B cell (primary cell): ENCODE measurements around the gene HOXA5. TPM values are rescaled to one million over a fixed set of nuclear protein-coding genes. Genes with fewer than 3 reads are reported as not detected.

ENCODE experiments used
- ATAC-seq: fragments of 200-7000 bp; cut with Tn5 transposase; one replicate; pipeline ENCODE4 v1.10.0; 2021; ENCODE audit warnings: low read depth, mild to moderate bottlenecking, moderate number of reproducible peaks, moderate library complexity
- CTCF ChIA-PET: fragments of 350-600 bp; sonication (Branson Sonifier 250); formaldehyde crosslinking; loops from one replicate; lab custom pipeline; 2021; ENCODE audit warnings: antibody characterized with exemption, inconsistent platforms; lab: Charles Lee
- POLR2A ChIA-PET: fragments of 350-600 bp; sonication (Branson Sonifier 250); formaldehyde crosslinking; loops from one replicate; lab custom pipeline; 2021; ENCODE audit warnings: antibody characterized with exemption; lab: Charles Lee
- DNase-seq: peaks from one replicate; pipeline ENCODE4 v3.0.0; 2013
- H2AFZ ChIP-seq: 2 replicates; pipeline ENCODE4 v1.6.1; 2012; ENCODE audit warnings: mild to moderate bottlenecking, low read depth, low read length; ENCODE audit not compliant: insufficient read depth, poor library complexity, severe bottlenecking
- H3K27ac ChIP-seq, 2 donors: 1 replicate in 1 of 2; 2 replicates in 1 of 2; pipeline ENCODE4 v1.5.1; 2012 to 2013; ENCODE audit warnings: low read length in 2 of 2, mild to moderate bottlenecking in 2 of 2, moderate library complexity in 1 of 2
- H3K27me3 ChIP-seq, 4 experiments: fragments of 200-600 bp in 1 of 4; sonication (generic) in 1 of 4; replicated peaks in 1 of 4; 1 replicate in 2 of 4; 2 replicates in 2 of 4; pipeline versions ENCODE4 v1.6.1 to v1.7.0; 2013 to 2016; ENCODE audit warnings: low read length in 3 of 4, mild to moderate bottlenecking in 2 of 4, mixed read lengths in 1 of 4, moderate library complexity in 1 of 4; ENCODE audit not compliant: insufficient read depth in 4 of 4, control insufficient read depth in 3 of 4; ENCODE audit errors: control extremely low read depth in 1 of 4
- H3K36me3 ChIP-seq, 2 experiments: replicated peaks in 1 of 2; 1 replicate in 1 of 2; 2 replicates in 1 of 2; pipeline versions ENCODE4 v1.6.1 to v1.7.1; 2013; ENCODE audit warnings: low read length in 1 of 2; ENCODE audit not compliant: insufficient read depth in 2 of 2, control insufficient read depth in 1 of 2; ENCODE audit errors: control extremely low read depth in 1 of 2, extremely low read depth in 1 of 2
- H3K4me1 ChIP-seq, 2 donors: fragments of 200-600 bp in 1 of 2; sonication (generic) in 1 of 2; 1 replicate in 1 of 2; 2 replicates in 1 of 2; pipeline versions ENCODE4 v1.5.1 to v1.6.1; 2013 to 2017; ENCODE audit warnings: low read length in 2 of 2; ENCODE audit not compliant: control insufficient read depth in 2 of 2, insufficient read depth in 2 of 2
- H3K4me2 ChIP-seq: replicated peaks from 2 replicates; pipeline ENCODE3; 2012; ENCODE audit warnings: mild to moderate bottlenecking, low read depth, low read length; ENCODE audit not compliant: poor library complexity, severe bottlenecking
- H3K4me3 ChIP-seq, 5 experiments: fragments of 200-600 bp in 1 of 5; sonication (generic) in 1 of 5; 1 replicate in 3 of 5; 2 replicates in 2 of 5; pipeline versions ENCODE4 v1.5.1 to v1.7.0; 2011 to 2016; ENCODE audit warnings: low read length in 4 of 5, mild to moderate bottlenecking in 4 of 5, low read depth in 2 of 5, control low read depth in 1 of 5, moderate library complexity in 1 of 5; ENCODE audit not compliant: insufficient read depth in 1 of 5; ENCODE audit errors: control extremely low read depth in 1 of 5, extremely low read depth in 1 of 5
- H3K79me2 ChIP-seq: fragments of 200-600 bp; sonication (generic); one replicate; pipeline ENCODE4 v1.6.0; 2016; ENCODE audit warnings: low read length; ENCODE audit not compliant: control insufficient read depth, insufficient read depth
- H3K9ac ChIP-seq: fragments of 200-600 bp; sonication (generic); 2 replicates; pipeline ENCODE4 v1.6.1; 2017; ENCODE audit warnings: mild to moderate bottlenecking, low read length, moderate library complexity
- H3K9me3 ChIP-seq, 3 donors: one replicate each; pipeline versions ENCODE4 v1.6.1 to v1.7.1; 2013; ENCODE audit warnings: low read length in 2 of 3; ENCODE audit not compliant: control insufficient read depth in 2 of 3, insufficient read depth in 1 of 3; ENCODE audit errors: control extremely low read depth in 1 of 3
- H4K20me1 ChIP-seq: 2 replicates; pipeline ENCODE4 v1.6.0; 2012; ENCODE audit warnings: mild to moderate bottlenecking, low read length; ENCODE audit not compliant: insufficient read depth, control insufficient read depth, poor library complexity, severe bottlenecking
- H3K27ac Mint-ChIP-seq: one replicate; pipeline ENCODE4 v1.8.0; 2021; ENCODE audit warnings: mixed read lengths
- H3K27me3 Mint-ChIP-seq: one replicate; pipeline ENCODE4 v1.8.0; 2021; ENCODE audit warnings: mixed read lengths
- H3K4me1 Mint-ChIP-seq: one replicate; pipeline ENCODE4 v1.8.0; 2021; ENCODE audit warnings: mixed read lengths
- H3K4me3 Mint-ChIP-seq: one replicate; pipeline ENCODE4 v1.8.0; 2021; ENCODE audit warnings: mixed read lengths
- H3K9me3 Mint-ChIP-seq: one replicate; pipeline ENCODE4 v1.8.0; 2022; ENCODE audit warnings: mixed read lengths; ENCODE audit not compliant: insufficient read depth
- CTCF ChIP-seq: fragments of 200-600 bp; IDR thresholded peaks from one replicate; pipeline ENCODE4 v1.8.0; 2022; ENCODE audit warnings: antibody characterized with exemption, mild to moderate bottlenecking
- EZH2 ChIP-seq: IDR thresholded peaks from 2 replicates; pipeline ENCODE4 v1.6.1; 2012; ENCODE audit warnings: borderline replicate concordance, low read depth, mild to moderate bottlenecking, moderate library complexity, low read length; ENCODE audit not compliant: insufficient read depth, poor library complexity, severe bottlenecking
- WGBS: methylation state at CpG from one replicate; pipeline ENCODE4 v1.1.5; 2013; ENCODE audit warnings: missing lambda C conversion rate; ENCODE audit not compliant: insufficient coverage; 5-methylcytosine and 5-hydroxymethylcytosine counted together
- intact Hi-C: fragments of 100-400 bp; cut with micrococcal nuclease; formaldehyde crosslinking; loops from one replicate; pipeline ENCODE4 v1.10.0; 2022
- polyA plus RNA-seq: library from polyadenylated mRNA; depleted of rRNA; stranded (reverse); fragments of >200 nt; gene quantifications from 2 replicates; pipeline ENCODE4 v1.2.3, GENCODE V29; 2012
- total RNA-seq, 2 donors: library from RNA; stranded (reverse); fragments of 120-200 nt in 1 of 2; gene quantifications; 1 replicate in 1 of 2; 2 replicates in 1 of 2; pipeline versions ENCODE4 v1.2.3 to v1.2.4, GENCODE V29; 2013 to 2022

The HOXA5 gene
- total and polyA plus RNA-seq, 2 donors (not counting 1 experiment from before 2014, with no cell fraction given): not detected

GRCh38 chr7:27165996-27166530 lies 22.6 kb upstream of the HOXA5 start:
- no peaks in the 10 kb centered on the region for H3K9me3 Mint-ChIP-seq
- ChIA-PET POLR2A (interaction anchor here (1.1 kb wide), 1 partner anchor 11 kb away, joined by 5 read pairs; no protein-coding TSS in a partner anchor), CTCF (interaction anchor here (1.2 to 1.5 kb wide), 2 partner anchors 30 to 33 kb away, joined by 4 to 6 read pairs; no protein-coding TSS in a partner anchor)
- peaks cover 0 to 94% (median 80%) of the 10 kb centered on the region in 4 experiments for H3K27me3 ChIP-seq
- peak overlapping the region; percentile 74 for H3K27ac Mint-ChIP-seq
- no peak overlapping the region for H3K4me2 ChIP-seq
- H3K27me3 Mint-ChIP-seq: peaks cover 60% of the 10 kb centered on the region
- no peak overlapping the region for H2AFZ ChIP-seq
- H3K79me2 ChIP-seq: no peaks in the 10 kb centered on the region
- no peaks in the 10 kb centered on the region for H3K36me3 ChIP-seq
- H3K4me1 Mint-ChIP-seq: peaks cover 20% of the 10 kb centered on the region
- peaks cover 4% of the 10 kb centered on the region for H4K20me1 ChIP-seq
- WGBS: 7% methylated on average over 46 of the region's 46 CpGs
- ATAC-seq (no peak), DNase-seq (peak; percentile 33)
- TF ChIP-seq EZH2 (no peak), CTCF (no peak)
- intact Hi-C loops: loop anchor here (10.0 kb wide), 2 partner anchors 891 to 971 kb away; no protein-coding TSS in a partner anchor
- peaks cover 41 to 55% of the 10 kb centered on the region in 2 donors for H3K4me1 ChIP-seq
- H3K9ac ChIP-seq: no peak overlapping the region
- no peak overlapping the region for H3K4me3 Mint-ChIP-seq
- no peak overlapping the region for H3K27ac ChIP-seq
- peak overlapping the region in 1 of 5 experiments; percentile 5 for H3K4me3 ChIP-seq
- peaks cover 0 to 76% (median 18%) of the 10 kb centered on the region in 3 donors for H3K9me3 ChIP-seq
